Measurements from ENCODE around the gene SPOCK3.

DNA sequence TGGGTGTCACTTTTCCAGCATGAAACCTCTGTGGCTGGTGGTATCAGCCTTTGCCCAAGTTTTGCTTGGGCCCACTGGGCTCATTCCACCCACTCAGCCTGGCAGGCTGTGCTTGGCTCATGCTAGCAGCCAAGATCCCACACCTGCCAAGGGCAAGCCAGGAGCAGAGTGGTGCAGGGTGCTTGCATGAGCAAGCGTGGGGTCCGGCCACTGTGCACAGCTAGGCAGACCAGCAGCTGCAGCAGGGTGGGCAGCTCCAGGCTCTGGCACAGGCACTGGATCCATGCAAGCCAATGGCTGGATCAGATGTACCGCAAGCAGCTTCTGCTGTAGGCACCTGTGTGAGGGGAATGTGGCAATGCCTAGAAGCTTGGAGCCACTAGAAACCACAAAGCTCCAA lies 253.9 kb downstream of the SPOCK3 start:
- TF ChIP-seq POLR2A (IDR thresholded peaks at IDR 0.05): no peak
- no peak for TF ChIP-seq EP300 (IDR thresholded peaks at IDR 0.05)

All from ovary (tissue), 1 donor.